Measurements from ENCODE around the gene ASTL. TPM values are rescaled to one million over a fixed set of nuclear protein-coding genes. Genes with fewer than 3 reads are reported as not detected.

ASTL gene
- total RNA-seq, 1 experiment from 2014 or later: 0.18 TPM

GRCh38 chr2:96115631-96116423 is 22.5 kb downstream of the ASTL start:
- no peak for DNase-seq (ENCODE audit: low read depth, low spot score)
- BruUV-seq (replicated peaks): no TSS peak
- ATAC-seq: no peak
- Histone ChIP-seq H3K4me1 (ENCODE audit: control insufficient read depth, insufficient read depth, low read length) (no peaks in the 10 kb centered on the region), H3K27me3 (ENCODE audit: control insufficient read depth, insufficient read depth, low read length) (no peaks in the 10 kb centered on the region; the same call in 1 of the 2 replicates), H3K27ac (ENCODE audit: low read length) (no peak overlapping the region), H3K9me3 (ENCODE audit: control insufficient read depth, insufficient read depth, low read depth, low read length) (no peaks in the 10 kb centered on the region), H3K36me3 (ENCODE audit: control insufficient read depth, insufficient read depth, low read length) (no peaks in the 10 kb centered on the region), H3K4me3 (ENCODE audit: low read depth in 2 of 2, low read length in 2 of 2) (peak overlapping the region; percentile 19 to 44; a peak in 3 of 4 replicates)
- CTCF ChIA-PET: interaction anchor here (1.1 to 3.0 kb wide), 3 partner anchors 21 to 94 kb away, joined by 3 to 11 read pairs (median 5); no protein-coding TSS in a partner anchor
- intact Hi-C loops (cut with micrococcal nuclease; ENCODE audit: unreplicated experiment): no loop called here
- in situ Hi-C loops (cut with HindIII; ENCODE audit: low pct_unique_long_range_greater_than_20kb, low sequenced_read_pairs): no loop called here
- TF ChIP-seq POLR2AphosphoS5 (IDR thresholded peaks at IDR 0.05; ENCODE audit: low read depth, low read length) (no peak), TCF7L2 (IDR thresholded peaks at IDR 0.05; ENCODE audit: low read depth, low read length) (no peak), SIN3A (IDR thresholded peaks at IDR 0.05; ENCODE audit: borderline replicate concordance, insufficient read depth, low read depth, low read length) (no peak), REST (IDR thresholded peaks at IDR 0.05; ENCODE audit: insufficient read depth in 1 of 2, low read depth in 2 of 2, low read length in 1 of 2) (no peak), CTCF (IDR thresholded peaks at IDR 0.05) (no peak)
- POLR2A ChIA-PET: no interaction called here

GRCh38 chr2:96114903-96115581 is 23.3 kb downstream of the ASTL start:
- no TSS peak for BruUV-seq (replicated peaks)

More at GRCh38 chr2:96114903-96115581, 23.3 kb downstream of the ASTL start:
- Histone ChIP-seq H3K27me3 (ENCODE audit: control insufficient read depth, insufficient read depth, low read length) (no peaks in the 10 kb centered on the region; the same call in 1 of the 2 replicates), H3K27ac (ENCODE audit: low read length) (no peak overlapping the region), H3K4me3 (ENCODE audit: low read depth in 2 of 2, low read length in 2 of 2) (no peak overlapping the region), H3K9me3 (ENCODE audit: control insufficient read depth, insufficient read depth, low read depth, low read length) (no peaks in the 10 kb centered on the region), H3K36me3 (ENCODE audit: control insufficient read depth, insufficient read depth, low read length) (no peaks in the 10 kb centered on the region), H3K4me1 (ENCODE audit: control insufficient read depth, insufficient read depth, low read length) (no peaks in the 10 kb centered on the region)
- ATAC-seq (no peak), DNase-seq (ENCODE audit: low read depth, low spot score) (no peak)
- intact Hi-C loops (cut with micrococcal nuclease; ENCODE audit: unreplicated experiment): no loop called here
- POLR2A ChIA-PET: no interaction called here
- in situ Hi-C loops (cut with HindIII; ENCODE audit: low pct_unique_long_range_greater_than_20kb, low sequenced_read_pairs): no loop called here
- CTCF ChIA-PET: no interaction called here
- no peak for TF ChIP-seq TCF7L2 (IDR thresholded peaks at IDR 0.05; ENCODE audit: low read depth, low read length)
- no peak for TF ChIP-seq POLR2AphosphoS5 (IDR thresholded peaks at IDR 0.05; ENCODE audit: low read depth, low read length)
- TF ChIP-seq REST (IDR thresholded peaks at IDR 0.05; ENCODE audit: insufficient read depth in 1 of 2, low read depth in 2 of 2, low read length in 1 of 2): no peak
- TF ChIP-seq CTCF (IDR thresholded peaks at IDR 0.05): no peak
- TF ChIP-seq SIN3A (IDR thresholded peaks at IDR 0.05; ENCODE audit: borderline replicate concordance, insufficient read depth, low read depth, low read length): no peak

Data from Panc1 (cell line).